ENCODE measurements around the gene AFAP1. TPM values are rescaled to one million over a fixed set of nuclear protein-coding genes. Genes with fewer than 3 reads are reported as not detected.

AFAP1 gene
- total RNA-seq, 1 donor from 2014 or later = 48.3 TPM

- Mint-ChIP-seq H3K27me3 (ENCODE audit: insufficient read depth) (peaks cover 12% of the 10 kb centered on the region), H3K4me3 (no peak overlapping the region), H3K4me1 (ENCODE audit: low read depth) (peaks cover 61% of the 10 kb centered on the region), H3K9me3 (no peaks in the 10 kb centered on the region), H3K27ac (peak overlapping the region; percentile 59), H3K36me3 (ENCODE audit: low read depth) (peaks cover 21% of the 10 kb centered on the region)
- intact Hi-C loops (cut with micrococcal nuclease) = loop anchor here (1.0 to 5.0 kb wide), 4 partner anchors 27 to 132 kb away; partner anchors contain the start of gene AFAP1
- no peak for DNase-seq (ENCODE audit: low spot score)
Measured at GRCh38 chr4:7855731-7856130, 83.9 kb downstream of the AFAP1 start.

GRCh38 chr4:7854697-7855370 is 84.8 kb downstream of the AFAP1 start:
- intact Hi-C loops (cut with micrococcal nuclease) = loop anchor here (1.0 to 5.0 kb wide), 3 partner anchors 27 to 132 kb away; no protein-coding TSS in a partner anchor
- peaks cover 9% of the 10 kb centered on the region for H3K27me3 Mint-ChIP-seq (ENCODE audit: insufficient read depth)
- H3K4me3 Mint-ChIP-seq = peak overlapping the region; percentile 64
- no peaks in the 10 kb centered on the region for H3K9me3 Mint-ChIP-seq
- H3K27ac Mint-ChIP-seq = peak overlapping the region; percentile 82
- peaks cover 61% of the 10 kb centered on the region for H3K4me1 Mint-ChIP-seq (ENCODE audit: low read depth)
- DNase-seq (ENCODE audit: low spot score) = peak; percentile 69
- H3K36me3 Mint-ChIP-seq (ENCODE audit: low read depth) = peaks cover 20% of the 10 kb centered on the region

DNA sequence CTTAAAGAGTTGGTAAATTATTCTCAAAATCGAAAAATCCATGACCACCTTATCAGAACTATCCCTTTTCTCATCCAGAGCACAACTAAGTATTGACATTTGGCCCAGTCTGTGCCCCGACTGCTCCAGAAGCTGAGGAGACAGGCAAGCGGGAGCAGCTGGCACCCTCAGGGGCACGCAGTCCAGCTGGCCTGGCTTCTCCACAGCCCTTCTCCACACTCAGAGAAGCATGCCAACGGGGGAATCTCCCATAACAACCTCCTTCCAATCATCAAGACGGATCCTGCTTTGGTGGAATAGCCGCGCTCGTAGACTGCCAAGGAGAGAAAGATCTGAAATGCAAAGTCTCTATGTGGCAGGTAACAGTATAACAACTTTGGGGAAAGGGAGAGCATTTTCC is 85.4 kb downstream of the AFAP1 start:
- Mint-ChIP-seq H3K27me3 (ENCODE audit: insufficient read depth) (peaks cover 9% of the 10 kb centered on the region), H3K4me3 (peak overlapping the region; percentile 64), H3K36me3 (ENCODE audit: low read depth) (peaks cover 20% of the 10 kb centered on the region), H3K27ac (peak overlapping the region; percentile 82), H3K4me1 (ENCODE audit: low read depth) (peaks cover 61% of the 10 kb centered on the region), H3K9me3 (no peaks in the 10 kb centered on the region)
- intact Hi-C loops (cut with micrococcal nuclease) = no loop called here
- no peak for DNase-seq (ENCODE audit: low spot score)

DNA sequence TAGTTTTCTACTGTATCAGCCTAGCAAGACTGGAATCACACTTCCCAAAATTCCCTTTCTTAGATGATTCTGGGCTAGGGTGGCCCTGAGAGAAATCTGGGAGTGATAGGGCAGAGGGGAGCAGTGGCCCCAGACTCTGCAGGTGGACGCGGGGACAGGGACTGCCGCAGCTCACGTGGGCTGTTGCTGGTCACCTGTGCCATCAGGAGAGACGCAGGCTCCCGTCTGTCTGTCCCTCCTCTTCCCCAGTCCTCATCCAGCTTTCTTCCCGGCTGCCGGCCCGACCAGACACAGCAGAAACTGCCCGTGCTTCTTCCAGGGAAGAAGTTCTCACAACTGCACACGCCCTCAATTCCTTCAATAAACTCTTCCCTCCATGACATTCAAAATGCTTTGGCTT is 86.4 kb downstream of the AFAP1 start:
- Mint-ChIP-seq H3K9me3 (no peaks in the 10 kb centered on the region), H3K27me3 (ENCODE audit: insufficient read depth) (peaks cover 7% of the 10 kb centered on the region), H3K4me3 (no peak overlapping the region), H3K36me3 (ENCODE audit: low read depth) (peaks cover 19% of the 10 kb centered on the region), H3K27ac (no peak overlapping the region), H3K4me1 (ENCODE audit: low read depth) (peaks cover 57% of the 10 kb centered on the region)
- intact Hi-C loops (cut with micrococcal nuclease) = no loop called here
- DNase-seq (ENCODE audit: low spot score) = no peak

DNA sequence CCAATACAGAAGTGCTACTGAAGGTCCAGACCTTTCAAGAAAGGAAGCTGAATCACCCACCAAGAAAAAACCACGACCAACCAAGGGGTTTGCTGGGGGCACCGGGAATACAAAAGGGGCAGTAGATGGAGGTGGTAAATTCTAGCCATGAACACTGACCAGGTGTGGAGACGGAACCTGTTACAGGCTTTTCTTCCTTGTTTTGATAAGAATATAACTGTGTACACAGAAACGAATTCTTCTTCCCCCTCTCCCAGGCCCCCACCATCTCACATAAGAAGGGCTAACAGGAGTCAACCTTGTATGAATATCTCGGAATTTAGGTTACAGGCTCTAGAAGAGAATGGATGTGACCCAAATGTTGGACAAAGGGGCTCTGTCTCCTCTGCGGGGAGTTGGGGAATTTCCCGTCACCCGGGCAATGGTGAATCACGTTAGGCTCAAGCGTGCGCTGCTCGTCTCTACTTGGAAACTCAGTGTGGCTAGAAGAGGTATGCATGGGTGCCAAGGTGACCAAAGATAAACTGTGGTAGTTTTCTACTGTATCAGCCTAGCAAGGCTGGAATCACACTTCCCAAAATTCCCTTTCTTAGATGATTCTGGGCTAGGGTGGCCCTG is 87.0 kb downstream of the AFAP1 start:
- Mint-ChIP-seq H3K27me3 (ENCODE audit: insufficient read depth) (peaks cover 7% of the 10 kb centered on the region), H3K36me3 (ENCODE audit: low read depth) (peaks cover 18% of the 10 kb centered on the region)
- intact Hi-C loops (cut with micrococcal nuclease) = no loop called here

GRCh38 chr4:7850489-7850888 is 89.2 kb downstream of the AFAP1 start:
- H3K36me3 Mint-ChIP-seq (ENCODE audit: low read depth) = peaks cover 12% of the 10 kb centered on the region
- H3K4me1 Mint-ChIP-seq (ENCODE audit: low read depth) = peaks cover 35% of the 10 kb centered on the region
- DNase-seq (ENCODE audit: low spot score) = no peak
- H3K27me3 Mint-ChIP-seq (ENCODE audit: insufficient read depth) = peaks cover 5% of the 10 kb centered on the region
- intact Hi-C loops (cut with micrococcal nuclease) = no loop called here
- no peak overlapping the region for H3K4me3 Mint-ChIP-seq
- H3K27ac Mint-ChIP-seq = no peak overlapping the region
- H3K9me3 Mint-ChIP-seq = no peaks in the 10 kb centered on the region

More for the DNA sequence above, 87.0 kb downstream of the AFAP1 start:
- H3K27ac Mint-ChIP-seq = no peak overlapping the region
- H3K4me1 Mint-ChIP-seq (ENCODE audit: low read depth) = peaks cover 52% of the 10 kb centered on the region
- no peak for DNase-seq (ENCODE audit: low spot score)
- H3K9me3 Mint-ChIP-seq = no peaks in the 10 kb centered on the region
- no peak overlapping the region for H3K4me3 Mint-ChIP-seq

DNA sequence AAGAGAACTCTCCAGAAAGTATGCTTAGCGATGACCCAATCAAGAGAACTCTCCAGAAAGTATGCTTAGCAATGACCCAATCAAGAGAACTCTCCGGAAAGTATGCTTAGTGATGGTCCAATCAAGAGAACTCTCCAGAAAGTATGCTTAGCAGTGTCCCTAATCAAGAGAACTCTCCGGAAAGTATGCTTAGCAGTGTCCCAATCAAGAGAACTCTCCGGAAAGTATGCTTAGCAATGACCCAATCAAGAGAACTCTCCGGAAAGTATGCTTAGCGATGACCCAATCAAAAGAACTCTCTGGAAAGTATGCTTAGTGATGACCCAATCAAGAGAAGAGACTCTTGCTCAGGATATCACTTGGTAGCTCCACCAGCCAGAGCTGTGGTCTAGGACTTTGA is 92.5 kb downstream of the AFAP1 start:
- Mint-ChIP-seq H3K36me3 (ENCODE audit: low read depth) (peaks cover 7% of the 10 kb centered on the region), H3K4me1 (ENCODE audit: low read depth) (peaks cover 20% of the 10 kb centered on the region), H3K4me3 (no peak overlapping the region)

GRCh38 chr4:7845493-7846128 is 94.0 kb downstream of the AFAP1 start:
- H3K27ac Mint-ChIP-seq = no peak overlapping the region
- H3K36me3 Mint-ChIP-seq (ENCODE audit: low read depth) = peaks cover 7% of the 10 kb centered on the region
- intact Hi-C loops (cut with micrococcal nuclease) = loop anchor here (2.0 kb wide), 1 partner anchor 17 kb away; no protein-coding TSS in a partner anchor

More for the DNA sequence above, 92.5 kb downstream of the AFAP1 start:
- Mint-ChIP-seq H3K27me3 (ENCODE audit: insufficient read depth) (peaks cover 2% of the 10 kb centered on the region), H3K27ac (no peak overlapping the region), H3K9me3 (no peaks in the 10 kb centered on the region)
- intact Hi-C loops (cut with micrococcal nuclease) = no loop called here
- DNase-seq (ENCODE audit: low spot score) = no peak

DNA sequence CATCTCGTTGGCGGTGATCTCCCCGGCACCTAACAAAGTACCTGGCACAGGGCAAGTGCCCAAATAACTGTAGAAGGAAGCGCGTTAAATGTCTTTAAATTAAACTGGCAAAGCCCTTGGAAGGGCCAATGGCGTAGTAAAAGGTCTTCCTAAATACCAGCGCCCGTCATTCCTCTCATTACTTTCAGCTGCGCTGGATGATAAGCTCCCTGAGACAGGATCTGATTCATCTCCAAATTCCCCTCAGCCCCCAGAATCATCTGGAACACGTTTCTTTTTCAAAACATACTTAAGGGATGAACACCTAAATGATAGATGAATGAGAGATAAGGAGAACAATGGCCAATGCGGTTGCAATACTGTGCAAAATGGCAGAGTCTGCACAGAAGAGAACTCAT is 95.1 kb downstream of the AFAP1 start:
- H3K36me3 Mint-ChIP-seq (ENCODE audit: low read depth) = peaks cover 7% of the 10 kb centered on the region
- H3K27ac Mint-ChIP-seq = peak overlapping the region; percentile 76
- H3K27me3 Mint-ChIP-seq (ENCODE audit: insufficient read depth) = peaks cover 2% of the 10 kb centered on the region
- DNase-seq (ENCODE audit: low spot score) = no peak
- peaks cover 20% of the 10 kb centered on the region for H3K4me1 Mint-ChIP-seq (ENCODE audit: low read depth)
- no peak overlapping the region for H3K4me3 Mint-ChIP-seq
- intact Hi-C loops (cut with micrococcal nuclease) = loop anchor here (1.0 to 2.0 kb wide), 3 partner anchors 16 to 143 kb away; no protein-coding TSS in a partner anchor
- H3K9me3 Mint-ChIP-seq = no peaks in the 10 kb centered on the region

More at GRCh38 chr4:7845493-7846128, 94.0 kb downstream of the AFAP1 start:
- DNase-seq (ENCODE audit: low spot score) = no peak
- Mint-ChIP-seq H3K27me3 (ENCODE audit: insufficient read depth) (peaks cover 2% of the 10 kb centered on the region), H3K4me1 (ENCODE audit: low read depth) (peaks cover 20% of the 10 kb centered on the region), H3K4me3 (no peak overlapping the region), H3K9me3 (no peaks in the 10 kb centered on the region)

GRCh38 chr4:7843831-7844593 is 95.6 kb downstream of the AFAP1 start:
- DNase-seq (ENCODE audit: low spot score) = peak; percentile 43
- Mint-ChIP-seq H3K9me3 (no peaks in the 10 kb centered on the region), H3K27me3 (ENCODE audit: insufficient read depth) (peaks cover 2% of the 10 kb centered on the region), H3K36me3 (ENCODE audit: low read depth) (peaks cover 7% of the 10 kb centered on the region), H3K27ac (peak overlapping the region; percentile 76), H3K4me3 (no peak overlapping the region), H3K4me1 (ENCODE audit: low read depth) (peaks cover 20% of the 10 kb centered on the region)
- intact Hi-C loops (cut with micrococcal nuclease) = loop anchor here (1.0 to 2.0 kb wide), 3 partner anchors 15 to 143 kb away; no protein-coding TSS in a partner anchor

DNA sequence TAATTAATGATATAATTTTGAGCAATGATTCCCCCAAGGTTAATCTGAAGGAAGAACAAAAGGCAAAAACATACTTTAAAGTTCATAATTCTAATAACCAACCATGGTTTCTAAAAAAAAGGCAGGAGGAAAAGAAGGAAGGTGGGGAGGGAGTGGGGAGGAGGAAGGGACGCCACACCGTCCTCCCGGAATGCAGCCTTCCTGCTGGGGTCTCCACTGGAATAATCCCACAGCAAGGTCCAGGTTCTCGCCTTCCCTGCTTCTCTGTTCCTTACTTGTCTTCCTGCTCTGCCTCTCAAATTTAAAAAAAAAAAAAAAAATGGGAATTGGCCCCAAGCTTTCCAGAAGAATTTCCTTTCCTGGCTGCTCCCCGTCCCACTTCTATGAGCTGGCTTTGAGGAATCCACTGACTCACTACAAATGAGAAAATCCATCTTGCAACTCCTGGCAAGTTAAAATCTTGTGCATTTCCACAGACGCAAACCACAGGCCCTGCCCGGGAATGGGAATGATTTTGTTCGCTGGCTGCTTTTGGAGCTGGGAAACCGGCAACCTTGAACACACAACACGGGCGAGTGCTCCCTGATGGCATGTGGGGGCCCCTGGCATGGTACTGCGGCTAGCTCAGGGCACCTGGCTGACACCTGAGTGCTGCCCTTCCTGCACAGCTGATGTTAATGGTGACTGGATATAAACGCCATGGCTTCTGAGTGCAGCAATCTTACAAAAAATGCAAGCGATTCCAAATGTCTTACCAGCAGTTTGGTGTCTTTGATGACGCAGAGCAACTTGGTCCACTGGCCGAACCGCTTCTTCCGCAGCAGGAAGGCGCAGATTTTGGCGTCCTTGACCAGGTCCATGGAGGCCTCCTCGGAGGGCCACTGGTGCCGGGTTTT is 97.0 kb downstream of the AFAP1 start:
- H3K27ac Mint-ChIP-seq = no peak overlapping the region
- H3K9me3 Mint-ChIP-seq = no peaks in the 10 kb centered on the region
- H3K27me3 Mint-ChIP-seq (ENCODE audit: insufficient read depth) = peaks cover 2% of the 10 kb centered on the region
- intact Hi-C loops (cut with micrococcal nuclease) = no loop called here
- H3K36me3 Mint-ChIP-seq (ENCODE audit: low read depth) = peaks cover 7% of the 10 kb centered on the region
- DNase-seq (ENCODE audit: low spot score) = no peak
- peaks cover 19% of the 10 kb centered on the region for H3K4me1 Mint-ChIP-seq (ENCODE audit: low read depth)
- no peak overlapping the region for H3K4me3 Mint-ChIP-seq

DNA sequence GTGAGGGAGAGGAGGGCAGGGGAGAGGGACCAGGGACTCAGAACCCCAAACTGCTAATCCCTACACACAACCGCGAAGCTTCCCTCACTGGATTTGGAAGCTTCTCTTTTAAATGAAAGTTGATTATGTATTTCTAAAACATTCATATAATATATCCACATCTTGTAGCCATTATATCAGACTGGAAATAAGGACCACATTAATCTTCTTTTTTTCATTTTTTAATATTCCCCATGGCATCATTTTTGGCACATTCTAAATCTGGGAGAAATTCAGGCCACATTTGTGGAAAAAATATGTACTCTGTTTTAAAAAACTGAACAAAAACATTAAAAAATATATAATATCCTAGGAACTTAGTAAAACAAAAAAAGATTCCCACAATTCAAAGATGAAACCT is 97.8 kb downstream of the AFAP1 start:
- peaks cover 14% of the 10 kb centered on the region for H3K4me1 Mint-ChIP-seq (ENCODE audit: low read depth)
- no peak for DNase-seq (ENCODE audit: low spot score)
- peaks cover 12% of the 10 kb centered on the region for H3K36me3 Mint-ChIP-seq (ENCODE audit: low read depth)
- intact Hi-C loops (cut with micrococcal nuclease) = no loop called here
- H3K4me3 Mint-ChIP-seq = no peak overlapping the region
- H3K27ac Mint-ChIP-seq = no peak overlapping the region
- peaks cover 2% of the 10 kb centered on the region for H3K27me3 Mint-ChIP-seq (ENCODE audit: insufficient read depth)
- H3K9me3 Mint-ChIP-seq = no peaks in the 10 kb centered on the region
